Measurements from ENCODE around the gene NOTUM. TPM values are rescaled to one million over a fixed set of nuclear protein-coding genes. Genes with fewer than 3 reads are reported as not detected.

NOTUM gene
- total RNA-seq, 2 experiments from 2014 or later = 0.41 to 0.49 TPM

DNA sequence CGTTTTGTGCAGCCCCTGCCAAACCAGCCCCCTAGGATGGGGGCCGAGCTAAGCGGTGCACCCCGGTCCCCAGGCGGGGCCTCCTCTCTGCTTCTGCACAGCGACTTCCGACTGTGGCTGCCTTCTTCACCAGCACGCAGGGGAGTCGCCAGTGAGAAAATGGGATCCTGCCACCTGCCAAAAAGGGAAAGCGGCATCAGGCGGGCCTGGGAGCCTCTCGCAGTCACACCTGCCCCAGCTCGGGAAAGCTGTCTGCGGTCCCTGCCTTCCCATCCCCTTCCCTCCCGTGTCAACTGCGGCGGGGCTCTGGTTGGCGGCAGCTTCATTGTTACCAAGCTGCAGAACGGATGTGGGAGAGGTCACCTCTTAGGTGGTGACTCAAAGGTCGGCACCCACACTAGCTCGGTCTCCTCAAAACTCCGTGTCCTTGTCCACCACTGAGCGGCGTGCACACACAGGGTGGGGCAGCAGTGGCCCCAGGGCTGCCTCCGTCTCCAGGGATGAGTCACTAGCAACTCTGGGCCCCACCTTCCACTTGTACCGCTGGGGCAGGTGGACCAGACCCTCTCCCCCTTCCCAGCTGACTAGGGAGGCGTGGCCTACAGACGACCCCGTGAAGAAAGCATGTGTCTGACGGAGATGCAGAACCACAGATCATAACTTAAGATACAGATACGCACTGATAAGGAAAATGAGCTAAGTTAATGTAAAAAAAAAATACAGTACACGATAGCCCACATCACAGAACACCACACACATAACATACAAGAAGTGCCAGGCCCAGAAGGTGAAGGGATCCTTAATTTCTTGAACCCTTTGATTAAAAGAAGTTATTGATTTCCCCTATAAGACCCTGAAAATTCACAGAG is 48.3 kb downstream of the NOTUM start:
- intact Hi-C loops (cut with micrococcal nuclease) = no loop called here
- H3K27ac Mint-ChIP-seq = no peak overlapping the region
- DNase-seq (no peak), ATAC-seq (no peak)
- H3K4me3 Mint-ChIP-seq = no peak overlapping the region
- H3K27me3 Mint-ChIP-seq = no peaks in the 10 kb centered on the region
- peaks cover 22% of the 10 kb centered on the region for H3K36me3 Mint-ChIP-seq (ENCODE audit: low read depth)
- H3K9me3 Mint-ChIP-seq = no peaks in the 10 kb centered on the region
- ChIA-PET POLR2A (interaction anchor here (0.8 to 2.6 kb wide), 6 partner anchors 11 to 28 kb away, joined by 3 to 9 read pairs (median 3); partner anchors contain the start of genes MAFG and PYCR1), CTCF (interaction anchor here (0.9 to 1.9 kb wide), 3 partner anchors 12 to 43 kb away, joined by 3 to 4 read pairs (median 3); partner anchors contain the start of gene MAFG)
- peaks cover 24% of the 10 kb centered on the region for H3K4me1 Mint-ChIP-seq (ENCODE audit: low read depth)
- TF ChIP-seq, protein P1, sequence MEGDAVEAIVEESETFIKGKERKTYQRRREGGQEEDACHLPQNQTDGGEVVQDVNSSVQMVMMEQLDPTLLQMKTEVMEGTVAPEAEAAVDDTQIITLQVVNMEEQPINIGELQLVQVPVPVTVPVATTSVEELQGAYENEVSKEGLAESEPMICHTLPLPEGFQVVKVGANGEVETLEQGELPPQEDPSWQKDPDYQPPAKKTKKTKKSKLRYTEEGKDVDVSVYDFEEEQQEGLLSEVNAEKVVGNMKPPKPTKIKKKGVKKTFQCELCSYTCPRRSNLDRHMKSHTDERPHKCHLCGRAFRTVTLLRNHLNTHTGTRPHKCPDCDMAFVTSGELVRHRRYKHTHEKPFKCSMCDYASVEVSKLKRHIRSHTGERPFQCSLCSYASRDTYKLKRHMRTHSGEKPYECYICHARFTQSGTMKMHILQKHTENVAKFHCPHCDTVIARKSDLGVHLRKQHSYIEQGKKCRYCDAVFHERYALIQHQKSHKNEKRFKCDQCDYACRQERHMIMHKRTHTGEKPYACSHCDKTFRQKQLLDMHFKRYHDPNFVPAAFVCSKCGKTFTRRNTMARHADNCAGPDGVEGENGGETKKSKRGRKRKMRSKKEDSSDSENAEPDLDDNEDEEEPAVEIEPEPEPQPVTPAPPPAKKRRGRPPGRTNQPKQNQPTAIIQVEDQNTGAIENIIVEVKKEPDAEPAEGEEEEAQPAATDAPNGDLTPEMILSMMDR (IDR thresholded peaks at IDR 0.05) = no peak

DNA sequence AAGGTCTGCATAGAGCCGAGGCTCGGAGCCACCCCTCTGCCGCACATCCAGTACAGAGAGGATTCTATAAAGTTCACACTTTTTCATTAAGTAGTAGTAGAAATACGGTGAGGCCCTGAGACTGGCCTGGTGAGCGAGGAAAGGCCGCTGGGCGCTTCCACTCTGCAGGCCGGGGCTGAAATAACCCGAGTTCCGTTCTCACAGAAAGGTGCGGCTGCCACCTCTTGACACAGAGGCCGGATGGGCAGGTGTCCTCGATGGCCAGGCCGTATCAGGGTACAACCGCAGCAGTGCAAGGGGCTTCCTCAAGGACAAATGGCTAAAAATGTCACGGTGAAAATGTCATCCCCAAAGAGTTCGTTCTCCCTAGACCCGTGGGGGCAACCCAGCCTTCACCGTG is 49.0 kb downstream of the NOTUM start:
- Mint-ChIP-seq H3K9me3 (no peaks in the 10 kb centered on the region), H3K27me3 (no peaks in the 10 kb centered on the region), H3K36me3 (ENCODE audit: low read depth) (peaks cover 19% of the 10 kb centered on the region), H3K4me1 (ENCODE audit: low read depth) (peaks cover 20% of the 10 kb centered on the region), H3K4me3 (peak overlapping the region; percentile 36), H3K27ac (no peak overlapping the region)
- TF ChIP-seq, protein P1 (IDR thresholded peaks at IDR 0.05) = no peak
- ChIA-PET POLR2A (interaction anchor here (0.8 to 1.2 kb wide), 2 partner anchors 13 to 16 kb away, joined by 3 read pairs; partner anchors contain the start of gene MAFG), CTCF (interaction anchor here (1.9 kb wide), 1 partner anchor 43 kb away, joined by 4 read pairs; no protein-coding TSS in a partner anchor)
- no peak for DNase-seq
- ATAC-seq = no peak
- intact Hi-C loops (cut with micrococcal nuclease) = no loop called here

GRCh38 chr17:81911277-81911961 is 49.6 kb downstream of the NOTUM start, which contains the start of gene PCYT2:
Gene PCYT2, minus strand, starts transcription at chr17:81911399. Its CDS starts 44 bp downstream, at chr17:81911355.
- TF ChIP-seq, protein P1 (IDR thresholded peaks at IDR 0.05) = no peak
- H3K27ac Mint-ChIP-seq = no peak within 1 kb of the TSS
- intact Hi-C loops (cut with micrococcal nuclease) = no loop called here
- ATAC-seq (peak; percentile 96), DNase-seq (peak; percentile 94)
- POLR2A ChIA-PET = interaction anchor here (0.8 to 1.6 kb wide), 3 partner anchors 12 to 16 kb away, joined by 3 to 6 read pairs (median 6); partner anchors contain the start of gene MAFG
- peaks cover 16% of the 10 kb centered on the region for H3K4me1 Mint-ChIP-seq (ENCODE audit: low read depth)
- H3K36me3 Mint-ChIP-seq (ENCODE audit: low read depth) = peaks cover 17% of the 10 kb centered on the region
- H3K27me3 Mint-ChIP-seq = no peaks in the 10 kb centered on the region
- CTCF ChIA-PET = no interaction called here
- no peaks in the 10 kb centered on the region for H3K9me3 Mint-ChIP-seq
- H3K4me3 Mint-ChIP-seq = peak within 1 kb of the TSS; percentile 84

GRCh38 chr17:81910840-81911276 is 50.1 kb downstream of the NOTUM start:
- H3K27me3 Mint-ChIP-seq = no peaks in the 10 kb centered on the region
- TF ChIP-seq, protein P1 (IDR thresholded peaks at IDR 0.05) = no peak
- ChIA-PET POLR2A (interaction anchor here (1.6 kb wide), 2 partner anchors 13 to 16 kb away, joined by 6 read pairs; partner anchors contain the start of gene MAFG), CTCF (no interaction called here)
- ATAC-seq = no peak
- H3K27ac Mint-ChIP-seq = no peak overlapping the region
- H3K36me3 Mint-ChIP-seq (ENCODE audit: low read depth) = peaks cover 13% of the 10 kb centered on the region
- intact Hi-C loops (cut with micrococcal nuclease) = no loop called here
- H3K4me1 Mint-ChIP-seq (ENCODE audit: low read depth) = peaks cover 12% of the 10 kb centered on the region
- no peaks in the 10 kb centered on the region for H3K9me3 Mint-ChIP-seq
- peak overlapping the region; percentile 84 for H3K4me3 Mint-ChIP-seq
- DNase-seq = no peak

Data from activated CD8-positive, alpha-beta T cell treated with anti-CD3 and anti-CD28 coated beads for 36 hours (primary cell).